GM21526 (cell line): ENCODE data around the gene TUBB4A.

Source experiments
- ATAC-seq: cut with Tn5 transposase; IDR thresholded peaks from one replicate; pipeline ENCODE4 v1.9.1; 2021; ENCODE audit warnings: moderate library complexity; ENCODE audit not compliant: unreplicated experiment, low FRiP score

TUBB4A gene

GRCh38 chr19:6472713-6473112 lies 29.4 kb downstream of the TUBB4A start:
- ATAC-seq, result no peak

GRCh38 chr19:6471076-6471475 lies 31.0 kb downstream of the TUBB4A start:
- ATAC-seq, result no peak

- ATAC-seq, result no peak
Measured at GRCh38 chr19:6470173-6470572, 31.9 kb downstream of the TUBB4A start.

GRCh38 chr19:6467384-6467783 lies 34.7 kb downstream of the TUBB4A start:
- ATAC-seq, result no peak

- ATAC-seq, result no peak
Measured at GRCh38 chr19:6466526-6467248, 35.4 kb downstream of the TUBB4A start.

GRCh38 chr19:6465663-6466062 lies 36.4 kb downstream of the TUBB4A start:
- no peak for ATAC-seq

- no peak for ATAC-seq
Measured at GRCh38 chr19:6465006-6465405, 37.1 kb downstream of the TUBB4A start.

- no peak for ATAC-seq
Measured at GRCh38 chr19:6464070-6464873, 37.8 kb downstream of the TUBB4A start, which contains the start of gene CRB3. Gene CRB3 (plus strand): TSS chr19:6464271. CDS start chr19:6464702, 431 bp downstream.

GRCh38 chr19:6460099-6460884 lies 41.8 kb downstream of the TUBB4A start:
- peak; percentile 63 for ATAC-seq

- ATAC-seq, result peak; percentile 27
Measured at GRCh38 chr19:6459262-6460098, 42.6 kb downstream of the TUBB4A start, which contains the start of gene SLC25A23. Gene SLC25A23 (minus strand): TSS chr19:6459792. CDS start chr19:6459628, 164 bp downstream.

- ATAC-seq, result no peak
Measured at GRCh38 chr19:6458695-6459261, 43.3 kb downstream of the TUBB4A start.

GRCh38 chr19:6457958-6458694 lies 44.0 kb downstream of the TUBB4A start:
- ATAC-seq, result no peak

GRCh38 chr19:6455924-6456323 lies 46.2 kb downstream of the TUBB4A start:
- no peak for ATAC-seq

- no peak for ATAC-seq
Measured at GRCh38 chr19:6453951-6454565, 48.1 kb downstream of the TUBB4A start.

- no peak for ATAC-seq
Measured at GRCh38 chr19:6452899-6453298, 49.2 kb downstream of the TUBB4A start.

GRCh38 chr19:6452223-6452614 lies 49.9 kb downstream of the TUBB4A start:
- ATAC-seq, result no peak

GRCh38 chr19:6451583-6452222 lies 50.4 kb downstream of the TUBB4A start:
- no peak for ATAC-seq

- no peak for ATAC-seq
Measured at GRCh38 chr19:6450166-6450565, 51.9 kb downstream of the TUBB4A start.
